ENCODE measurements around the gene SBNO2. TPM values are rescaled to one million over a fixed set of nuclear protein-coding genes. Genes with fewer than 3 reads are reported as not detected.

SBNO2 gene
- polyA plus RNA-seq, 2 donors: 43.1 to 56.5 TPM

GRCh38 chr19:1063030-1063908, 110.8 kb downstream of the SBNO2 start:
- H3K27ac ChIP-seq (ENCODE audit: low read depth in 2 of 2, low read length in 1 of 2): no peak overlapping the region
- H3K4me1 ChIP-seq (ENCODE audit: control insufficient read depth in 2 of 2, insufficient read depth in 2 of 2, low read length in 1 of 2): peaks cover 5 to 8% of the 10 kb centered on the region in 2 donors
- H3K36me3 ChIP-seq (ENCODE audit: control insufficient read depth in 2 of 2, insufficient read depth in 2 of 2, low read length in 1 of 2): peaks cover 0 to 7% of the 10 kb centered on the region in 2 donors
- peaks cover 0 to 5% of the 10 kb centered on the region in 2 donors for H3K27me3 ChIP-seq (ENCODE audit: control insufficient read depth in 1 of 2, insufficient read depth in 2 of 2, low read length in 2 of 2)
- peaks cover 6 to 7% of the 10 kb centered on the region in 2 donors for H3K9me3 ChIP-seq (ENCODE audit: control insufficient read depth in 2 of 2, insufficient read depth in 1 of 2, low read depth in 1 of 2, low read length in 1 of 2)
- H3K4me3 ChIP-seq (ENCODE audit: low read depth in 1 of 2, low read length in 2 of 2): no peak overlapping the region
- 82 to 92% methylated on average over 37 of the region's 37 CpGs for WGBS, 2 donors

GRCh38 chr19:1062387-1063029, 111.6 kb downstream of the SBNO2 start:
- H3K36me3 ChIP-seq (ENCODE audit: control insufficient read depth in 2 of 2, insufficient read depth in 2 of 2, low read length in 1 of 2): peaks cover 0 to 7% of the 10 kb centered on the region in 2 donors
- H3K27me3 ChIP-seq (ENCODE audit: control insufficient read depth in 1 of 2, insufficient read depth in 2 of 2, low read length in 2 of 2): peaks cover 0 to 4% of the 10 kb centered on the region in 2 donors
- H3K4me1 ChIP-seq (ENCODE audit: control insufficient read depth in 2 of 2, insufficient read depth in 2 of 2, low read length in 1 of 2): peaks cover 5 to 8% of the 10 kb centered on the region in 2 donors
- no peak overlapping the region for H3K4me3 ChIP-seq (ENCODE audit: low read depth in 1 of 2, low read length in 2 of 2)
- H3K27ac ChIP-seq (ENCODE audit: low read depth in 2 of 2, low read length in 1 of 2): no peak overlapping the region
- WGBS, 2 donors: 78 to 94% methylated on average over 14 to 17 of the region's 17 CpGs
- peaks cover 12 to 13% of the 10 kb centered on the region in 2 donors for H3K9me3 ChIP-seq (ENCODE audit: control insufficient read depth in 2 of 2, insufficient read depth in 1 of 2, low read depth in 1 of 2, low read length in 1 of 2)

- peaks cover 4 to 8% of the 10 kb centered on the region in 2 donors for H3K4me1 ChIP-seq (ENCODE audit: control insufficient read depth in 2 of 2, insufficient read depth in 2 of 2, low read length in 1 of 2)
- no peak overlapping the region for H3K4me3 ChIP-seq (ENCODE audit: low read depth in 1 of 2, low read length in 2 of 2)
- peaks cover 0 to 9% of the 10 kb centered on the region in 2 donors for H3K36me3 ChIP-seq (ENCODE audit: control insufficient read depth in 2 of 2, insufficient read depth in 2 of 2, low read length in 1 of 2)
- H3K27ac ChIP-seq (ENCODE audit: low read depth in 2 of 2, low read length in 1 of 2): no peak overlapping the region
- H3K9me3 ChIP-seq (ENCODE audit: control insufficient read depth in 2 of 2, insufficient read depth in 1 of 2, low read depth in 1 of 2, low read length in 1 of 2): peaks cover 15 to 17% of the 10 kb centered on the region in 2 donors
- 89 to 97% methylated on average over 20 of the region's 20 CpGs for WGBS, 2 donors
- no peaks in the 10 kb centered on the region for H3K27me3 ChIP-seq (ENCODE audit: control insufficient read depth in 1 of 2, insufficient read depth in 2 of 2, low read length in 2 of 2)
These were observed 112.1 kb downstream of the SBNO2 start for GRCh38 chr19:1061987-1062386.

GRCh38 chr19:1060689-1061088, 113.4 kb downstream of the SBNO2 start:
- Histone ChIP-seq H3K27ac (ENCODE audit: low read depth in 2 of 2, low read length in 1 of 2) (no peak overlapping the region), H3K4me3 (ENCODE audit: low read depth in 1 of 2, low read length in 2 of 2) (no peak overlapping the region), H3K9me3 (ENCODE audit: control insufficient read depth in 2 of 2, insufficient read depth in 1 of 2, low read depth in 1 of 2, low read length in 1 of 2) (peaks cover 23 to 29% of the 10 kb centered on the region in 2 donors), H3K4me1 (ENCODE audit: control insufficient read depth in 2 of 2, insufficient read depth in 2 of 2, low read length in 1 of 2) (peaks cover 0 to 2% of the 10 kb centered on the region in 2 donors), H3K27me3 (ENCODE audit: control insufficient read depth in 1 of 2, insufficient read depth in 2 of 2, low read length in 2 of 2) (no peaks in the 10 kb centered on the region), H3K36me3 (ENCODE audit: control insufficient read depth in 2 of 2, insufficient read depth in 2 of 2, low read length in 1 of 2) (peaks cover 0 to 15% of the 10 kb centered on the region in 2 donors)
- 85 to 86% methylated on average over 5 of the region's 5 CpGs for WGBS, 2 donors

- 95 to 100% methylated on average over 5 of the region's 5 CpGs for WGBS, 2 donors
- Histone ChIP-seq H3K4me1 (ENCODE audit: control insufficient read depth in 2 of 2, insufficient read depth in 2 of 2, low read length in 1 of 2) (peaks cover 0 to 2% of the 10 kb centered on the region in 2 donors), H3K27me3 (ENCODE audit: control insufficient read depth in 1 of 2, insufficient read depth in 2 of 2, low read length in 2 of 2) (no peaks in the 10 kb centered on the region), H3K9me3 (ENCODE audit: control insufficient read depth in 2 of 2, insufficient read depth in 1 of 2, low read depth in 1 of 2, low read length in 1 of 2) (peaks cover 23 to 29% of the 10 kb centered on the region in 2 donors), H3K27ac (ENCODE audit: low read depth in 2 of 2, low read length in 1 of 2) (no peak overlapping the region), H3K36me3 (ENCODE audit: control insufficient read depth in 2 of 2, insufficient read depth in 2 of 2, low read length in 1 of 2) (peaks cover 0 to 15% of the 10 kb centered on the region in 2 donors), H3K4me3 (ENCODE audit: low read depth in 1 of 2, low read length in 2 of 2) (no peak overlapping the region)
These were observed 116.0 kb downstream of the SBNO2 start for GRCh38 chr19:1058112-1058511.

Other genes starting within 250 kb of the SBNO2 start
- 1 to 10 TPM; 1.3 to 5.2 TPM for gene ARID3A, start 248.2 kb downstream of the SBNO2 start, polyA plus RNA-seq
- 10 to 100 TPM; 36.2 to 44.8 TPM for gene WDR18, start 189.9 kb downstream of the SBNO2 start, polyA plus RNA-seq
- gene GRIN3B, start 173.8 kb downstream of the SBNO2 start, polyA plus RNA-seq: under 1 TPM; 0.01 to 0.04 TPM
- 100 to 1,000 TPM; 142 to 238 TPM for gene TMEM259, start 153.1 kb downstream of the SBNO2 start, polyA plus RNA-seq
- not detected for gene RNU6-2, start 152.7 kb downstream of the SBNO2 start, polyA plus RNA-seq
- gene CNN2, start 147.7 kb downstream of the SBNO2 start, polyA plus RNA-seq: 100 to 1,000 TPM in 1 of 2 donors, 10 to 100 TPM in 1; 84.4 to 106 TPM
- gene ABCA7, start 134.2 kb downstream of the SBNO2 start, polyA plus RNA-seq: 10 to 100 TPM; 11.4 to 26.4 TPM
- gene ARHGAP45, start 107.1 kb downstream of the SBNO2 start, polyA plus RNA-seq: 10 to 100 TPM in 1 of 2 donors, 1 to 10 TPM in 1; 8.9 to 17.7 TPM
- 100 to 1,000 TPM in 1 of 2 donors, 10 to 100 TPM in 1; 77.9 to 162 TPM for gene POLR2E, start 78.9 kb downstream of the SBNO2 start, polyA plus RNA-seq
- 100 to 1,000 TPM; 271 to 294 TPM for gene GPX4, start 70.3 kb downstream of the SBNO2 start, polyA plus RNA-seq
- gene STK11, start 31.5 kb upstream of the SBNO2 start, polyA plus RNA-seq: 10 to 100 TPM; 38.8 to 61.4 TPM
- gene CBARP, start 63.7 kb upstream of the SBNO2 start, polyA plus RNA-seq: 1 to 10 TPM in 1 of 2 donors, under 1 TPM in 1; 0.95 to 1.3 TPM
- 100 to 1,000 TPM; 234 to 289 TPM for gene ATP5F1D, start 67.5 kb upstream of the SBNO2 start, polyA plus RNA-seq
- 10 to 100 TPM; 36.4 to 38.7 TPM for gene MIDN, start 74.3 kb upstream of the SBNO2 start, polyA plus RNA-seq
- gene CIRBP, start 95.1 kb upstream of the SBNO2 start, polyA plus RNA-seq: 100 to 1,000 TPM; 231 to 265 TPM
- 10 to 100 TPM; 45.8 to 46.7 TPM for gene FAM174C, start 101.3 kb upstream of the SBNO2 start, polyA plus RNA-seq
- gene EFNA2, start 111.6 kb upstream of the SBNO2 start, polyA plus RNA-seq: under 1 TPM; 0.18 to 0.39 TPM
- gene NDUFS7, start 209.6 kb upstream of the SBNO2 start, polyA plus RNA-seq: 100 to 1,000 TPM; 106 to 160 TPM
- gene GAMT, start 227.3 kb upstream of the SBNO2 start, polyA plus RNA-seq: 10 to 100 TPM; 10.9 to 18.4 TPM
- gene DAZAP1, start 233.3 kb upstream of the SBNO2 start, polyA plus RNA-seq: 10 to 100 TPM; 64.9 to 75.3 TPM

Measured in esophagus (tissue), 2 donors.